ENCODE measurements around the gene RIMS3.
A peak's percentile ranks its signal among the peaks of the same experiment; 100 is the strongest.

DNA sequence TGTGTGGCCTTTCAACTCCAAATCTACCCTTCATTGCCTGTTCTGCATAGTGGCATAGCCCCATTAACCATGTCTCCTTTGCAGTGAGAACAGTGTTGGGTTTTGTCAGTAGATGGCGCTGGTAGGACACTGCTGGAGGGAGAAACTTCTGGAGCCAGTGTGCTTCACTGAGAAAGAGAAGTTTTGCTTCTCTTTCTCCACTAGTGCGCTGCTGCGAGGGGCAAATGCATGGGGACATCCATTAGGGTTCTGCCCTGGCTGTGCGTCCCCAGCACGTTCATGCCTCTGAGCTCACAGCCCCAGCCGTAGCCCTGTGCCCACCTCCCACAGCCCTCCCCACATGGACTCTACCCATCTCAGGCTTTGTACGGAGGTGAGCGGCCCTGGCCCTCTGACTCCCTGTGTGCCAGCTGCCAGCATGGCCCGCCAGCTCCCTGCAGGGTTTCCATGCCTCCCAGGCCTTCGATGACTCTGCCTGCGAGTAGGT, 53.1 kb downstream of the RIMS3 start:
- TF ChIP-seq, protein P1, sequence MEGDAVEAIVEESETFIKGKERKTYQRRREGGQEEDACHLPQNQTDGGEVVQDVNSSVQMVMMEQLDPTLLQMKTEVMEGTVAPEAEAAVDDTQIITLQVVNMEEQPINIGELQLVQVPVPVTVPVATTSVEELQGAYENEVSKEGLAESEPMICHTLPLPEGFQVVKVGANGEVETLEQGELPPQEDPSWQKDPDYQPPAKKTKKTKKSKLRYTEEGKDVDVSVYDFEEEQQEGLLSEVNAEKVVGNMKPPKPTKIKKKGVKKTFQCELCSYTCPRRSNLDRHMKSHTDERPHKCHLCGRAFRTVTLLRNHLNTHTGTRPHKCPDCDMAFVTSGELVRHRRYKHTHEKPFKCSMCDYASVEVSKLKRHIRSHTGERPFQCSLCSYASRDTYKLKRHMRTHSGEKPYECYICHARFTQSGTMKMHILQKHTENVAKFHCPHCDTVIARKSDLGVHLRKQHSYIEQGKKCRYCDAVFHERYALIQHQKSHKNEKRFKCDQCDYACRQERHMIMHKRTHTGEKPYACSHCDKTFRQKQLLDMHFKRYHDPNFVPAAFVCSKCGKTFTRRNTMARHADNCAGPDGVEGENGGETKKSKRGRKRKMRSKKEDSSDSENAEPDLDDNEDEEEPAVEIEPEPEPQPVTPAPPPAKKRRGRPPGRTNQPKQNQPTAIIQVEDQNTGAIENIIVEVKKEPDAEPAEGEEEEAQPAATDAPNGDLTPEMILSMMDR (IDR thresholded peaks at IDR 0.05) = peak; percentile 27 to 95 (median 87)
- TF ChIP-seq POLR2A (IDR thresholded peaks at IDR 0.05) = no peak

Measured in Peyer's patch (tissue), 4 donors.